HG03342 (cell line): ENCODE measurements around the gene CEP131.
"Not testable (repeated sequence)": the region's sequence is repeated elsewhere in the genome, so short reads cannot be mapped to it uniquely, and the experiment has no call there.

Source experiments
- ATAC-seq: cut with Tn5 transposase; IDR thresholded peaks from one replicate; pipeline ENCODE4 v1.9.1; 2021; ENCODE audit warnings: mild to moderate bottlenecking, moderate library complexity; ENCODE audit not compliant: unreplicated experiment

The CEP131 gene

GRCh38 chr17:81156866-81157805 is 65.6 kb downstream of the CEP131 start:
- no peak for ATAC-seq

- ATAC-seq: no peak
Measured at GRCh38 chr17:81154961-81155360, 67.8 kb downstream of the CEP131 start.

- ATAC-seq: not testable (repeated sequence)
Measured at GRCh38 chr17:81154016-81154415, 68.7 kb downstream of the CEP131 start.

- no peak for ATAC-seq
Measured at GRCh38 chr17:81153340-81153803, 69.4 kb downstream of the CEP131 start.

- ATAC-seq: no peak
Measured at GRCh38 chr17:81152288-81152828, 70.4 kb downstream of the CEP131 start.

DNA sequence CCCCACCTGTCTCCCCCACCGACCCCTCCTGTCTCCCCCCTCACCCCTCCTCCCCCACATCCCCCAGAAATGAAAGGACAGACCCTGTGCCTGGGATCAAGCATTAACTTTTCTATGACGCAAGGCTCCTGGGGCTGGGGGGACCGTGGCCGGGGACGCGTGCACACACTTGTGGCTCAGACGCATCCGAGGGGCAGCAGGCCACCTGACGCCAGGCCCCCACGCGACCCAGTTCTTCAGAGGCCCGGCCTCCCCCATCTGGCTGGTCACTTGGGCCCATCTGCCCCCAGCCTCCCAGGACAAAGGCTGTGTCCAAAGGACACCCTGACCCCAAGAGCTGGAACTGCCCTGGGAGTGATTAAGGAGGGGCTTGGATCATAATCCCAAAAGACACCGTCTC is 71.5 kb downstream of the CEP131 start:
- no peak for ATAC-seq

DNA sequence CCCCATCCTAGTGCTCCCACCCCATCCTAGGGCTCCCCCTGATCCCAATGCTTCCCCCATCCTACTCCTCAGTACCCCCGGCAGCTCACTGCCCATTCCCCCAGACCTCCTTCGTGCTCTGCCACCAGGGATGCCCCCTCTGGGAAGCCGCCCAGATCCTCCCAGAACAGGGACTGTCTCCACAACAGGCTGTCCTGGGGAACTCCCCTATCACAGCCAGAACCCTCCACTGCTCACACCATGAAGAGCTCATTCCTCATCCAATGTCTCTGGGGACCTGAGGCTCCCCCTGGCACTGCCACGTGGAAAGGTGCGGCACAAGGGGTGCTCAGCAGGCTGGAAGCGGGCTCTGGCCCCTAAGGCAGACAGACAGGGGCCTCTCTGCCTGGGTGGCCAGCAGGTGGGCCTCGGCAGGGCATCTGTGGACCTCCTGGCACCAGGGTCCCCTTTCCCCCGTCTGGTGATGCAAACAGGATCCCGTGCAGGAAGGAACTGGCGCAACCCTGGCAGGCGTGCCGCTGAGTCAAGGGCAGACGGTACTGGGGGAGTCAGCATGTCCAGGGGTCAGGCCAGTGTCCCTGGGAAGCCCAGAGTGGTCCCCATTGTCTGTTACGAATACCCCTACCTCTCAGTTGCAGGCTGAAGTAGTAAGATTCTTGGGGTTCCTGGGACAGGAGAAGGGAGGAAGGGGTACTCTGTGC is 72.2 kb downstream of the CEP131 start:
- ATAC-seq: no peak

DNA sequence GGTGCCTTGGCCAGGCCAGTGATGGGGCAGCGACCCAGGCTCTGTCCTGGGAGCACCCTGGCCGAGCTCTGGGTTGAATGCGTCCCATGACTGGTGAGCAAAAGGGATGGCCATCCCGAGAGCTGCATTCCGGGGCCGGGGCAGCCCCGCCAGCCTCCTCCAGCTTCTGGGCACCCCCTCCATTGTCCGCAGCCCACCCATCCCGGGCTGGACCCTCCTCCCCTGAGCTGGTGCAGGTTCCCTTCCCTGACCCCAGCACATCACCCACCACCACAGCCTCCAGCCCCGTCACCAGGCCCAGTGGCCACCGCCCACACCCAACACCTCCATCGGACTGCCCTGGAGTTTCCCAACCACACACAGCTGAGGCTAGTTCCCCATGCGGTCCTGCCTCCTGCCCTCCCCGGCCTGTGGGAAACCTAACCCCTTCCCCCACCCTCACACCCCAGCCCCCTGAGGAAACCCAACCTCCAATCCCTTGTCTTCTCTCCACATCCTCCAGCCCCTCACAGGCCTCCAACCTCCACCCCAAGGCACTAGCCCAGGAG is 73.7 kb downstream of the CEP131 start:
- ATAC-seq: no peak

- ATAC-seq: no peak
Measured at GRCh38 chr17:81148571-81148970, 74.2 kb downstream of the CEP131 start.

DNA sequence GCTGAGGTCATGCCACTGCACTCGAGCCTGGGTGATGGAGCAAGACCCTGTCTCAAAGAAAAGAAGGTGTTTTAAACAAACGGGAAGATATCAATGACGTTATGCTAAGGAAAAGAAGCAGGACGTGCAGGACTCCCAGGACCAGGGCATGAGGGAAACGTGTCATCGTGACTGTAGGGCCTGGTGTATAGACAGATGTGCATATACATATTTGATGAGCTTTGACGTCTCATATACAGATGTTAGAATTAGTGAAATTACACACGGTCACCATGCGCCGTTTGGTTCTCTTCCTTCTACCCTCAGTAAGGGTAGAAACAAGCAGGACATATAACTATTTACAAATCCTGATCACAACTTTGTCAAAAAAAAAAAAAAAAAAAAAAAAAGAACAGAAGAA is 75.1 kb downstream of the CEP131 start:
- ATAC-seq: no peak

DNA sequence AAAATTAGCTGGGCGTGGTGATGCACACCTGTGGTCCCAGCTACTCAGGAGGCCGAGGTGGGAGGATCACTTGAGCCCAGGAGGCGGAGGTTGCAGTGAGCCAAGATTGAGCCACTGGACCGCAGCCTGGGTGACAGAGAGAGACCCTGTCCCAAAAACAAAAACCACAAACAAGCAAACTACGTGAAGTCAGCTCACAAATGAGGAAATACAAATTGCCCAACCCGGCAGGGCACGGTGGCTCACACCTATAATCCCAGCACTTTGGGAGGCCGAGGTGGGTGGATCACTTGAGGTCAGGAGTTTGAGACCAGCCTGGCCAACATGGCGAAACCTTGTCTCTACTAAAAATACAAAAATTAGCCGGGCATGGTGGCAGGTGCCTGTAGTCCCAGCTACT is 76.6 kb downstream of the CEP131 start:
- ATAC-seq: not testable (repeated sequence)

DNA sequence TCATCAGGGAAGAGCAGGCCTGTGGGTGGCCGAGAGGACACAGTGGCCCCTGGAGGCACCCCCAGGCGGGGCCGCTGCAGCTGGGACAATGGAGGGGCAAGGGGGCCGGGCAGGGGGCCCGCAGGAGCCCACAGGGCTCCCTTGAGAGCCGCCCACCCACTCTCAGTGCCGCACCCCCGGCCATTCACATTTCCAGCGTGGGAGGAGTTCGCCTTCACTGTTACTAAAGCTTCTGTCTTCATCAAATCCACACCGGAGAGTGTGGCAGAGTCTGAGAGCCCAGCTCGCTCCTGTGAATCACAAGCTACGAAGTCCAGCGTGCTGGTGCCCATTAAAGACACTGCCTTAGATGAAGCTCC is 78.4 kb downstream of the CEP131 start:
- no peak for ATAC-seq

DNA sequence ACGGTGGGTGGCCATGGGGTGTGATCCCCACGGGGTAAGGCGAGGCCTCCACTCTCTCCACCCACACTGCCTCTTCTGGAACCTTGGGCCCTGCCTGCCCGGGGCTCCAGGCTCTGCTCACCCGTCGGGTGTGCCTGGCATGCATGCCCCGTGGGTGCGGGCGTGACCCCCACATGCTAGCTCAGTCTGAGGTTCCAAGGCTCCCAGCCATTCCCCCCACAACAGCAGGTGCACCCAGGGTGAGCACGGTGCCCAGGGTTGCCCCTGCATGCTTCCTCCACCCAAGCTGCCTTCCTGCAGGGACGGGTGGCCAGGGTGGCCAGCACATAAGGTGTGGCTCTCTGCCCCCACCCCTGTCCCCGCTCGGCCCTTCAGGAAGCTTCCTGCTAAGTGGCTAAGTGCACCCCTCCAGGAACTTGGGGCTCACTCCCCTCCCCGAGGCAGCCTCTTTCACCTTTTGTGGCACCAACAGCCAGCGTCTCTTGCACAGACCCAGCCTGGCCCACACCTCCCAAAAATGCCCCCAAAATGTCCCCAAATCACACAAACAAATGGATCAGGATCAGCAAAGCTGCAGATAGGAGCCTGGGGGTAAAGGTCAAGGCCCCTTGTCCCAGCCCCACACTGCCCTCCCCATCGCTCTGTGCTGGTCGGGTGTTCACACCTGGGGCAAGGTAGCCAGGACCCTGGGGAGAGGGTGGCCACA is 78.9 kb downstream of the CEP131 start:
- ATAC-seq: no peak

- no peak for ATAC-seq
Measured at GRCh38 chr17:81143200-81143527, 79.6 kb downstream of the CEP131 start.

DNA sequence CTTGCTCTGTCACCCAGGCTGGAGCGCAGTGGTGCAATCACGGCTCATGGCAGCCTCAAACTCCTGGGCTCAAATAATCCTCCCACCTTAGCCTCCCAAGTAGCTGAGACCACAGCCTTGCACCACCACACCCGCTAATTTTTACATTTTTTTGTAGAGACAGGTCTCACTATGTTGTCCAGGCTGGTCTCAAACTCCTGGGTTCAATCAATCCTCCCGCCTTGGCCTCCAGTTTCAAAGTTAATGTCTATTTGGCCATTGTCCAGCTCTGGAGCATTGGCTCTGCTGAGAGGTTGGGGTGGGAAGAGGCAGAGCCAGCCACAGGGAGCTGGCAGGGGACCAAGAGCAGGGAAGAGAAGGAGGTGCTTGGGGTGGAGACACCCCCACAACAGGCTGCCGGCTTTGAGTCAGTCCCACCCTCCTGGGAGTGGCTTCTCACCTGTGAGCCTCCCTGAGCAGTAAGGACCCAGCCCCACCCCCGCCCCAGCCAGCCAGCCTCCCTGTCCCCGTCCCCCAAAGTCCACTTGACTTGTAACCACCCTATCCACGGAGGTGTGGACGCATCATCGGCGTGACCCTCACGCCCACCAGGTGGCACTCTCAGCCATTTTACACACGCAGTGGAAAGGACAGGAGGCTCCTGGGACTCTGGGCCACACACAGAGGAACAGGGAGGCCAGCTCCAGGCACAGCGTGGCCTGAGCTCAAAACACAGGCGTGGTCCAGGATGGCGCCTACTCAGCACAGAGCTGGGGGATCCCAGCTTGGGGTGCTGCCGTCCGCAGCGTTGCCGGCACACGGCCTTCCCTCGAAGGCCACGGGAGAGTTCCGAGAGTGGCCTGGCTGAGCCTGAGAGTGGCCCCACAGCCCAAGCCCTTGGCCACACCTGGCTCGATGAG is 80.2 kb downstream of the CEP131 start:
- no peak for ATAC-seq

DNA sequence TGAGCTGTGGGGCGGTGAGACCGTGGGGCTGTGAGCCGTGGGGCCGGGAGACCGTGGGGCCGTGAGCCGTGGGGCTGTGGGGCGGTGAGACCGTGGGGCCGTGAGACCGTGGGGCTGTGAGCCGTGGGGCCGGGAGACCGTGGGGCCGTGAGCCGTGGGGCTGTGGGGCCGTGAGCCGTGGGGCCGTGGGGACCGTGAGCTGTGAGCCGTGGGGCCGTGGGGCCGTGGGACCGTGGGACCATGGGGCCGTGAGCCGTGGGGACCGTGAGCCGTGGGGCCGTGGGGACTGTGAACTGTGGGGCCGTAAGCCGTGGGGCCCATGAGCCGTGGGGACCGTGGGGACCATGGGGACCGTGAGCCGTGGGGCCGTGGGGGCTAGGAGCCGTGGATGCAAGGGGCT is 82.1 kb downstream of the CEP131 start:
- ATAC-seq: no peak

- ATAC-seq: no peak
Measured at GRCh38 chr17:81140018-81140417, 82.7 kb downstream of the CEP131 start.
